ENCODE results near the gene TRIM67.
"Not testable (repeated sequence)": the region's sequence is repeated elsewhere in the genome, so short reads cannot be mapped to it uniquely, and the experiment has no call there.

Gene TRIM67

GRCh38 chr1:231200388-231201031 lies 38.7 kb downstream of the TRIM67 start:
- H3K27me3 ChIP-seq (ENCODE audit: control insufficient read depth, insufficient read depth, low read length) = peaks cover 14% of the 10 kb centered on the region

DNA sequence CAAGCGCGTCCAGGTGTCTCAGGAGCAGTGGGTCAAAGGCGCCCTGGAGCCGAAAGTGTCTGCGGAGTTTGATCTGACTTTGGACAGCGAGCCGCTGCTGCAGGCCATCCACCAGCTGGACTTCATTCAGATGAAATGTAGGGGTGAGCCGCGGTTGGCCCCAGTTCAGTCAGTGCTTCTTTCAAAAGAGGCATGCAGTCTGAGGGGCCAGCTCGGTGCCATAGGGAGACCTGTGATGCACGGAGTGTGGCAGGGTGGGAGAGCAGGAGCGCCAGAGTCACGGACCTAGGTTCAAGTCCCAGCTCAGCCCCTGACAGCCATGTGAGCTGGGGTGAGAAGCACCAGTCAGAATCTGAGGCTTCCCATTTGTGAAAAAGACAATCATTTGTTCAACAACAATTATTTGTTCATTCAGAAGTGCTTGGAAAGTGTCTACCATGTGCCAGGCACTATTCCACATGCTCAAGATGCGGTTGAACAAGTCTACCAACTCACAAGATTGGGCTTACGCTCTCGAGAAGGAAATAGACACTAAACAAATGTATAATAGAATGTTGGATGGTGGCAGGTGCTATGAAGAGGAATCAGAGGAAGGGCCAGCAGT lies 39.6 kb downstream of the TRIM67 start:
- H3K4me3 ChIP-seq (ENCODE audit: low read depth, low read length) = no peak overlapping the region
- H3K9ac ChIP-seq (ENCODE audit: low read depth, low read length) = no peak overlapping the region
- no peaks in the 10 kb centered on the region for H3K4me1 ChIP-seq (ENCODE audit: control insufficient read depth, insufficient read depth, low read length)
- H3K9me3 ChIP-seq (ENCODE audit: control insufficient read depth, insufficient read depth, low read length) = no peaks in the 10 kb centered on the region
- peaks cover 14% of the 10 kb centered on the region for H3K27me3 ChIP-seq (ENCODE audit: control insufficient read depth, insufficient read depth, low read length)
- no peaks in the 10 kb centered on the region for H3K36me3 ChIP-seq (ENCODE audit: control insufficient read depth, insufficient read depth, low read length)

More at GRCh38 chr1:231200388-231201031, 38.7 kb downstream of the TRIM67 start:
- no peak overlapping the region for H3K4me3 ChIP-seq (ENCODE audit: low read depth, low read length)
- no peaks in the 10 kb centered on the region for H3K9me3 ChIP-seq (ENCODE audit: control insufficient read depth, insufficient read depth, low read length)
- no peaks in the 10 kb centered on the region for H3K4me1 ChIP-seq (ENCODE audit: control insufficient read depth, insufficient read depth, low read length)
- no peaks in the 10 kb centered on the region for H3K36me3 ChIP-seq (ENCODE audit: control insufficient read depth, insufficient read depth, low read length)
- no peak overlapping the region for H3K9ac ChIP-seq (ENCODE audit: low read depth, low read length)

DNA sequence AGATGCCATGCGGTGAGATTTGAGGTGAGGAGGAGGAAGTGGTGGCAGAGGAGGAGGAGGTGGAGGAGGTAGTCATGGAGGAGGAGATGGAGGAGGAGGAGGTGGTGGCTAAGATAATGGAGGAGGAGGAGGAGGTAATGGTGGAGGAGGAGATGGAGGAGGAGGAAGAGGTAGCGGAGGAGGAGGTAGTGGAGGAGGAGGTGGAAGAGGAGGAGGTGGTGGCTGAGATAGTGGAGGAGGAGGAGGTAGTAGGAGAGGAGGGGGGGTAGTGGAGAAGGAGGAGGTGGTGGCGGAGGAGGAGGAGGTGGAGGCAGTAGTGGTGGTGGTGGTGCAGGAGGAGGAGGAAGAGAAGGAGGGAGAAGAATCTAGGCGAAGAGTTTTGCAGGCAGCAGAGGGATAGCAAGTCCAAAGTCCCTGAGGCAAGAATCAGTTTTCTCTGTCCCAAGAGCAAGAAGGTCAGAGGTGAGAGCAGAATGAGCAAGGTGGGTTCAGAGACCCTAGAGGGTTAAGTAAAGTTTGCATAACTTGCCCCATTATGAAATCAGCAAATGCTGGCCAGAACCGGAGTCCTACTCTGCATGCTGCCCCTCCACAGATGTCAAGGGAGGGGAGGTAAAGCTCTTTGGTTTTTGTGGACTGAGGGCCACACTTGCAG lies 40.2 kb downstream of the TRIM67 start:
- Histone ChIP-seq H3K4me3 (ENCODE audit: low read depth, low read length) (no peak overlapping the region), H3K9me3 (ENCODE audit: control insufficient read depth, insufficient read depth, low read length) (no peaks in the 10 kb centered on the region), H3K36me3 (ENCODE audit: control insufficient read depth, insufficient read depth, low read length) (no peaks in the 10 kb centered on the region), H3K27me3 (ENCODE audit: control insufficient read depth, insufficient read depth, low read length) (peaks cover 14% of the 10 kb centered on the region), H3K9ac (ENCODE audit: low read depth, low read length) (no peak overlapping the region), H3K4me1 (ENCODE audit: control insufficient read depth, insufficient read depth, low read length) (no peaks in the 10 kb centered on the region)

- peaks cover 14% of the 10 kb centered on the region for H3K27me3 ChIP-seq (ENCODE audit: control insufficient read depth, insufficient read depth, low read length)
These were observed 41.6 kb downstream of the TRIM67 start for GRCh38 chr1:231203259-231204057.

DNA sequence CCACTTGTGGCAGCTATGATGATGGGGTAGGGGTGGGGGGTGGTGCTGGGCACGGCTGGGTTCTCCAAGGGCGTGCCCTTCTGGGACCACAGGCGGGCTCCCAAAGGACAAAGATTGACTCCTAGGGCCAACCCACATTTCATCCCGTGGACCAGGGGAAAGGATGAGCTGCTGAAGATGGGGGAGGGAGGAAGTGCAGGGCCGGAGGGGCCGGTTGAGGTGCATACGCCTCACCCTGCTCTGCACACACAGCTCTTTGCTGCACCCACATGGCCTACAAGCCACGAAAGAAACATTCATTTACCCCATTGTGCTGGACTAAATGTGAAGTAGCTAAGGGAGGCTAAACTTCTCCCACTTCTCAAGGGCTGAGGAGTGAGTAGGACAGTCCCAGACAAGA lies 45.0 kb downstream of the TRIM67 start:
- H3K4me1 ChIP-seq (ENCODE audit: control insufficient read depth, insufficient read depth, low read length) = no peaks in the 10 kb centered on the region
- H3K27me3 ChIP-seq (ENCODE audit: control insufficient read depth, insufficient read depth, low read length) = peaks cover 19% of the 10 kb centered on the region
- no peaks in the 10 kb centered on the region for H3K36me3 ChIP-seq (ENCODE audit: control insufficient read depth, insufficient read depth, low read length)
- no peak overlapping the region for H3K9ac ChIP-seq (ENCODE audit: low read depth, low read length)
- no peaks in the 10 kb centered on the region for H3K9me3 ChIP-seq (ENCODE audit: control insufficient read depth, insufficient read depth, low read length)
- H3K4me3 ChIP-seq (ENCODE audit: low read depth, low read length) = no peak overlapping the region

More at GRCh38 chr1:231203259-231204057, 41.6 kb downstream of the TRIM67 start:
- Histone ChIP-seq H3K4me1 (ENCODE audit: control insufficient read depth, insufficient read depth, low read length) (no peaks in the 10 kb centered on the region), H3K9ac (ENCODE audit: low read depth, low read length) (no peak overlapping the region), H3K4me3 (ENCODE audit: low read depth, low read length) (no peak overlapping the region), H3K9me3 (ENCODE audit: control insufficient read depth, insufficient read depth, low read length) (no peaks in the 10 kb centered on the region), H3K36me3 (ENCODE audit: control insufficient read depth, insufficient read depth, low read length) (no peaks in the 10 kb centered on the region)

DNA sequence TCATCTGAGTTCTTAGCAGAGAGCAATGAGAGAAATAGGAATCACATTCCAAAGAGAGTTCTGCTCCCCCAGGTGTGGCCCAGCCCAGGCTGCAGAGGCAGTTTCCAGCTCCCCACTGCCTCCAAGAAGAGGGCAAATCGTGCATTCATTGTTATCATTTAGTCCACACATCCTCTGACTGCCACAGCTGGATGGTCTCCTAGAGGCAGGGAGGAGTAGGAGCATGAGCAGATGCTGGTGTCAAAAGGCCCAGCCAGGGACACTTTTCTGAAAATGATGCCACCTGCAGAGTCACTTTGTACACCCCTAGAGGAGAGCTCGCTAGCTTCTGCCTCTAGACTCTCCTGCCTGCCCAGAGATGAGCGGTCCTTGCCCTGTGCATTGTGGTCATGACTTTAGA lies 45.6 kb downstream of the TRIM67 start:
- peaks cover 14% of the 10 kb centered on the region for H3K27me3 ChIP-seq (ENCODE audit: control insufficient read depth, insufficient read depth, low read length)

GRCh38 chr1:231208980-231209379 lies 47.1 kb downstream of the TRIM67 start:
- no peaks in the 10 kb centered on the region for H3K4me1 ChIP-seq (ENCODE audit: control insufficient read depth, insufficient read depth, low read length)
- no peaks in the 10 kb centered on the region for H3K36me3 ChIP-seq (ENCODE audit: control insufficient read depth, insufficient read depth, low read length)
- H3K4me3 ChIP-seq (ENCODE audit: low read depth, low read length) = no peak overlapping the region
- no peaks in the 10 kb centered on the region for H3K9me3 ChIP-seq (ENCODE audit: control insufficient read depth, insufficient read depth, low read length)
- H3K9ac ChIP-seq (ENCODE audit: low read depth, low read length) = no peak overlapping the region
- H3K27me3 ChIP-seq (ENCODE audit: control insufficient read depth, insufficient read depth, low read length) = peaks cover 24% of the 10 kb centered on the region

More for the DNA sequence above, 45.6 kb downstream of the TRIM67 start:
- Histone ChIP-seq H3K9me3 (ENCODE audit: control insufficient read depth, insufficient read depth, low read length) (no peaks in the 10 kb centered on the region), H3K36me3 (ENCODE audit: control insufficient read depth, insufficient read depth, low read length) (no peaks in the 10 kb centered on the region), H3K9ac (ENCODE audit: low read depth, low read length) (no peak overlapping the region), H3K4me3 (ENCODE audit: low read depth, low read length) (no peak overlapping the region), H3K4me1 (ENCODE audit: control insufficient read depth, insufficient read depth, low read length) (no peaks in the 10 kb centered on the region)

GRCh38 chr1:231209531-231209930 lies 47.7 kb downstream of the TRIM67 start:
- Histone ChIP-seq H3K4me1 (ENCODE audit: control insufficient read depth, insufficient read depth, low read length) (no peaks in the 10 kb centered on the region), H3K9ac (ENCODE audit: low read depth, low read length) (no peak overlapping the region), H3K4me3 (ENCODE audit: low read depth, low read length) (no peak overlapping the region), H3K9me3 (ENCODE audit: control insufficient read depth, insufficient read depth, low read length) (no peaks in the 10 kb centered on the region), H3K36me3 (ENCODE audit: control insufficient read depth, insufficient read depth, low read length) (no peaks in the 10 kb centered on the region), H3K27me3 (ENCODE audit: control insufficient read depth, insufficient read depth, low read length) (peaks cover 27% of the 10 kb centered on the region)

DNA sequence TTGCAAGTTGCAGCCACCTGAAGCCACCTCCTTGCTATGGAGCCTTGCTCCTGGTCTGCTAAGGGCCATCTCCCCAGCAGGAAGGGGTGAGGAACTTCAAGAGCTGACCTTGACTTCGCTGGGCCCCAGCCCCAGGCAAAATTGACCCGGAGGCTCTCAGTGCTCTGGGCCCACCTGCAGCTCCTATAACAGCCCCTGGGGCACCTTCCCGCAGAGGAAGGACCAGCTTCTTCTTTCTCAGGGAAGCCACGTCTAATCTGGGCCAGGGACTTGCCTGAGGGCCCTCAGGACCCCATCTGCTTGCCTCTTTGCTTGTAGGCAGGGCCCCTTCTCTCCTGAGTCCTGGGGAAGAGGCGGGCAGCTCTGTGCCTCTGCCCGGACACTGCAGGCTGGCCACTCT lies 48.3 kb downstream of the TRIM67 start:
- no peak overlapping the region for H3K9ac ChIP-seq (ENCODE audit: low read depth, low read length)
- H3K9me3 ChIP-seq (ENCODE audit: control insufficient read depth, insufficient read depth, low read length) = no peaks in the 10 kb centered on the region
- H3K4me3 ChIP-seq (ENCODE audit: low read depth, low read length) = no peak overlapping the region
- peaks cover 31% of the 10 kb centered on the region for H3K27me3 ChIP-seq (ENCODE audit: control insufficient read depth, insufficient read depth, low read length)
- no peaks in the 10 kb centered on the region for H3K4me1 ChIP-seq (ENCODE audit: control insufficient read depth, insufficient read depth, low read length)
- H3K36me3 ChIP-seq (ENCODE audit: control insufficient read depth, insufficient read depth, low read length) = no peaks in the 10 kb centered on the region

- H3K27me3 ChIP-seq (ENCODE audit: control insufficient read depth, insufficient read depth, low read length) = peaks cover 42% of the 10 kb centered on the region
- H3K9ac ChIP-seq (ENCODE audit: low read depth, low read length) = no peak overlapping the region
- no peaks in the 10 kb centered on the region for H3K36me3 ChIP-seq (ENCODE audit: control insufficient read depth, insufficient read depth, low read length)
- no peaks in the 10 kb centered on the region for H3K9me3 ChIP-seq (ENCODE audit: control insufficient read depth, insufficient read depth, low read length)
- no peaks in the 10 kb centered on the region for H3K4me1 ChIP-seq (ENCODE audit: control insufficient read depth, insufficient read depth, low read length)
- no peak overlapping the region for H3K4me3 ChIP-seq (ENCODE audit: low read depth, low read length)
These were observed 49.4 kb downstream of the TRIM67 start for GRCh38 chr1:231211005-231211857.

DNA sequence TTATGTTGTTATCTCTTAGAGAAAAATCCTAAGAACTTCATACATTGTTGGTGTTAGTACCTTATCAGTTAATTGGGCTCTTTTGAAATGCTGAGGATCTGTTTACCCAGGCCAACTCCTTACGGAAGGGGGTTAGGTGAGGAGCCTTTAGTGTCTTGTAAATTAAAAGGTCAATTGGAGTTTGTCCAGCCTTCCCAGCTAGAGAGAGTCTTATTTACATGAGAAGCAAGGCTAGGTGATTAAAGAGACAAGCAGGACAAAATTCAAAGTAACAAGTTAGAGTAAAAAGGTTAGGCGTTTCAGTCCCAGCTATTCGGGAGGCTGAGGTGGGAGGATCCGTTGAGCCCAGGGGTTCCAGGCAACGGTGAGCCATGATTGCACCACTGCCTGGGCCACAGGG lies 50.4 kb downstream of the TRIM67 start:
- H3K9me3 ChIP-seq (ENCODE audit: control insufficient read depth, insufficient read depth, low read length); H3K4me3 ChIP-seq (ENCODE audit: low read depth, low read length); H3K36me3 ChIP-seq (ENCODE audit: control insufficient read depth, insufficient read depth, low read length); H3K9ac ChIP-seq (ENCODE audit: low read depth, low read length); H3K4me1 ChIP-seq (ENCODE audit: control insufficient read depth, insufficient read depth, low read length): not testable (repeated sequence)
- peaks cover 51% of the 10 kb centered on the region for H3K27me3 ChIP-seq (ENCODE audit: control insufficient read depth, insufficient read depth, low read length)
